Erythroblast (primary cell): Measurements from ENCODE around the gene CTAG1B.
"Not testable (repeated sequence)": the region's sequence is repeated elsewhere in the genome, so short reads cannot be mapped to it uniquely, and the experiment has no call there.

Source experiments
- DNase-seq, 2 experiments: peaks; one replicate each; lab custom pipeline; 2025; lab: John Stamatoyannopoulos, UW
- GATA1 ChIP-seq: IDR thresholded peaks from 2 replicates; pipeline ENCODE4 v1.6.1; 2011; ENCODE audit warnings: low read depth, mild to moderate bottlenecking, control low read depth, low read length, moderate library complexity
- POLR2A ChIP-seq: IDR thresholded peaks from 2 replicates; pipeline ENCODE4 v1.6.1; 2011; ENCODE audit warnings: mild to moderate bottlenecking, low read length

CTAG1B gene

GRCh38 chrX:154619182-154619581 lies at the start of gene CTAG1B:
CTAG1B (minus strand) TSS chrX:154619282; CDS start chrX:154619218, 64 bp downstream.
- not testable (repeated sequence) for DNase-seq

GRCh38 chrX:154661899-154662298 lies 42.8 kb upstream of the CTAG1B start:
- DNase-seq, result no peak
- TF ChIP-seq GATA1 (no peak), POLR2A (no peak)

- no peak for DNase-seq
- TF ChIP-seq GATA1 (no peak), POLR2A (no peak)
Measured at GRCh38 chrX:154661170-154661569, 42.1 kb upstream of the CTAG1B start.

GRCh38 chrX:154660541-154660940 lies 41.5 kb upstream of the CTAG1B start:
- no peak for DNase-seq
- TF ChIP-seq POLR2A, result no peak
- no peak for TF ChIP-seq GATA1

- TF ChIP-seq GATA1 (no peak), POLR2A (no peak)
- no peak for DNase-seq
Measured at GRCh38 chrX:154658957-154659356, 39.9 kb upstream of the CTAG1B start.

GRCh38 chrX:154658187-154658586 lies 39.1 kb upstream of the CTAG1B start:
- TF ChIP-seq GATA1, result no peak
- TF ChIP-seq POLR2A, result no peak
- DNase-seq, result no peak

GRCh38 chrX:154657226-154657805 lies 38.2 kb upstream of the CTAG1B start:
- TF ChIP-seq POLR2A (no peak), GATA1 (no peak)
- DNase-seq, result no peak

GRCh38 chrX:154655786-154656185 lies 36.7 kb upstream of the CTAG1B start:
- no peak for TF ChIP-seq POLR2A
- TF ChIP-seq GATA1, result no peak
- DNase-seq, result no peak

- no peak for TF ChIP-seq POLR2A
- TF ChIP-seq GATA1, result no peak
- no peak for DNase-seq
Measured at GRCh38 chrX:154655346-154655745, 36.3 kb upstream of the CTAG1B start.

- no peak for DNase-seq
- no peak for TF ChIP-seq POLR2A
- TF ChIP-seq GATA1, result no peak
Measured at GRCh38 chrX:154654925-154655324, 35.8 kb upstream of the CTAG1B start.

GRCh38 chrX:154654372-154654771 lies 35.3 kb upstream of the CTAG1B start:
- no peak for TF ChIP-seq POLR2A
- TF ChIP-seq GATA1, result no peak

GRCh38 chrX:154653413-154653812 lies 34.3 kb upstream of the CTAG1B start, which contains the start of gene CTAG2:
CTAG2 (minus strand) TSS chrX:154653579; CDS start chrX:154653515, 64 bp downstream.
- DNase-seq, result not testable (repeated sequence)

More at GRCh38 chrX:154654372-154654771, 35.3 kb upstream of the CTAG1B start:
- DNase-seq, result no peak

GRCh38 chrX:154653048-154653401 lies 33.9 kb upstream of the CTAG1B start:
- no peak for DNase-seq
- TF ChIP-seq GATA1, result no peak
- no peak for TF ChIP-seq POLR2A

GRCh38 chrX:154652311-154653047 lies 33.4 kb upstream of the CTAG1B start:
- TF ChIP-seq POLR2A (no peak), GATA1 (no peak)
- no peak for DNase-seq

- no peak for TF ChIP-seq POLR2A
- no peak for DNase-seq
Measured at GRCh38 chrX:154650221-154650510, 31.1 kb upstream of the CTAG1B start.
